ENCODE measurements around the gene COL23A1. TPM values are rescaled to one million over a fixed set of nuclear protein-coding genes. Genes with fewer than 3 reads are reported as not detected.
"Not testable (repeated sequence)": the region's sequence is repeated elsewhere in the genome, so short reads cannot be mapped to it uniquely, and the experiment has no call there.

Gene COL23A1
- total RNA-seq, 1 donor from 2014 or later, result 2.9 TPM

DNA sequence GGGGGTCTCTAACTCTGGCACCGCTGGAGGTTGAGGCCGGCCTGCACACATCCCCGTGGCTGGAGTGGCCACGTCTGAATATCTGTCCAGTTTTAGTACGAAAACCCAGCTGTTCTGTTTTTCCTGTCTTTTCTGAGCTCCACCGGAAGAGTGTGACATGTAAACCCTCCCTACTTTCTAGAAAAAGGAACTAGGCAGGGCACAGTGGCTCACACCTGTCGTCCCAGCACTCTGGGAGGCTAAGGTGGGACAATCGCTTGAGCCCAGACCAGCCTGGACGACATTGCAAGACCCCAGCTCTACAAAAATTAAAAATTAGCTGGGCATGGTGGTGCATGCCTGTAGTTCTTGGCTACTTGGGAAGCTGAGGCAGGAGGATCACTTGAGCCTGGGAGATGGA is 349.4 kb downstream of the COL23A1 start:
- Mint-ChIP-seq H3K4me1 (ENCODE audit: low read depth, unreplicated experiment) (no peaks in the 10 kb centered on the region), H3K9me3 (ENCODE audit: unreplicated experiment) (peaks cover 2% of the 10 kb centered on the region), H3K36me3 (ENCODE audit: unreplicated experiment) (no peaks in the 10 kb centered on the region), H3K4me3 (ENCODE audit: unreplicated experiment) (no peak overlapping the region), H3K27ac (ENCODE audit: unreplicated experiment) (no peak overlapping the region), H3K27me3 (ENCODE audit: unreplicated experiment) (peaks cover 5% of the 10 kb centered on the region)
- TF ChIP-seq, protein P1, sequence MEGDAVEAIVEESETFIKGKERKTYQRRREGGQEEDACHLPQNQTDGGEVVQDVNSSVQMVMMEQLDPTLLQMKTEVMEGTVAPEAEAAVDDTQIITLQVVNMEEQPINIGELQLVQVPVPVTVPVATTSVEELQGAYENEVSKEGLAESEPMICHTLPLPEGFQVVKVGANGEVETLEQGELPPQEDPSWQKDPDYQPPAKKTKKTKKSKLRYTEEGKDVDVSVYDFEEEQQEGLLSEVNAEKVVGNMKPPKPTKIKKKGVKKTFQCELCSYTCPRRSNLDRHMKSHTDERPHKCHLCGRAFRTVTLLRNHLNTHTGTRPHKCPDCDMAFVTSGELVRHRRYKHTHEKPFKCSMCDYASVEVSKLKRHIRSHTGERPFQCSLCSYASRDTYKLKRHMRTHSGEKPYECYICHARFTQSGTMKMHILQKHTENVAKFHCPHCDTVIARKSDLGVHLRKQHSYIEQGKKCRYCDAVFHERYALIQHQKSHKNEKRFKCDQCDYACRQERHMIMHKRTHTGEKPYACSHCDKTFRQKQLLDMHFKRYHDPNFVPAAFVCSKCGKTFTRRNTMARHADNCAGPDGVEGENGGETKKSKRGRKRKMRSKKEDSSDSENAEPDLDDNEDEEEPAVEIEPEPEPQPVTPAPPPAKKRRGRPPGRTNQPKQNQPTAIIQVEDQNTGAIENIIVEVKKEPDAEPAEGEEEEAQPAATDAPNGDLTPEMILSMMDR (IDR thresholded peaks at IDR 0.05; ENCODE audit: partially characterized antibody, unreplicated experiment), result no peak
- DNase-seq, result no peak

DNA sequence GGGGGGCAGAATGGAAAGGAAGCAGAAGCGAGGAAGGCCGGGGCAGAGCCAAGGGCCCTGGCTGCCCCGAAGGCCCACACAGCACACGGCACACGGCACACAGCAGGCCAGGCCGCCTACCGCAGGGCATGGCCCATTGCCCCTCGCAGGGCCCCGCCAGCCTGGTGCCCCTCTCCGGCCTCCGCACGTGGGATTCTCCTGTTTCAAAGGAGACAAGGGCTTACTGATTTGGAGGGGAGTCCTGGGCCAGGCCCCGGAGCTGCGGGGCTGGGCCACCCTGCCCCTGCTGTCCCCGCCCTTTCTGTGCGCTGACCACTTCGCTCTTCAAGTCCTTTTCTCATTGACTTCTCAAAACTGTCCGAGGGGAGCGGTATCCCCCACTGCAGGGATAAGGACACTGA is 349.9 kb downstream of the COL23A1 start:
- TF ChIP-seq, protein P1 (IDR thresholded peaks at IDR 0.05; ENCODE audit: partially characterized antibody, unreplicated experiment), result no peak

DNA sequence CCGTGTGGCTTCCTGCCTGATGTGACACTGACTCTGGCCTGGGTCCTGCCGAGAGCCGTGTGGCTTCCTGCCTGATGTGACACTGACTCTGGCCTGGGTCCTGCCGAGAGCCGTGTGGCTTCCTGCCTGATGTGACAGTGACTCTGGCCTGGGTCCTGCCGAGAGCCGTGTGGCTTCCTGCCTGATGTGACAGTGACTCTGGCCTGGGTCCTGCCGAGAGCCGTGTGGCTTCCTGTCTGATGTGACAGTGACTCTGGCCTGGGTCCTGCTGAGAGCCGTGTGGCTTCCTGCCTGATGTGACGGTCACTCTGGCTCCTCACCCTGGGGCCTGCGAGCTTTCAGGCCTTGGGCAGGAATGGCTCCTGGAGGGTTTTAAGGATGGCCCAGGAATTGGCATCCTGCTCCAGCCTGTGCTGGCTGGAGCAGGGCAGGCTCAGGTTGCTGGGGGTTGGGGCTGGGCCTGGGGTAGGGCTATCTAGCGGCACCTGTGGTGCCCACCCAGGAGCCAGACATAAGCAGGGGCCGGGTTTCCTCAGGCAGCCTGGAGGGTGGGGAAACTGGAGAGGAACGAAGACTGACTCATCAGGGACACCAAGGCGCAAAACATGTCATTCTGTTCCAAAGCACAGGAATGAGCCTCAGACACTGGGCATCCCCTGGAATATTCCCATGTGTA is 350.4 kb downstream of the COL23A1 start:
- not testable (repeated sequence) for H3K36me3 Mint-ChIP-seq (ENCODE audit: unreplicated experiment); H3K4me3 Mint-ChIP-seq (ENCODE audit: unreplicated experiment); H3K4me1 Mint-ChIP-seq (ENCODE audit: low read depth, unreplicated experiment)

More for the DNA sequence above, 349.9 kb downstream of the COL23A1 start:
- Mint-ChIP-seq H3K4me1 (ENCODE audit: low read depth, unreplicated experiment) (no peaks in the 10 kb centered on the region), H3K9me3 (ENCODE audit: unreplicated experiment) (peaks cover 2% of the 10 kb centered on the region), H3K27me3 (ENCODE audit: unreplicated experiment) (peaks cover 6% of the 10 kb centered on the region), H3K27ac (ENCODE audit: unreplicated experiment) (no peak overlapping the region), H3K36me3 (ENCODE audit: unreplicated experiment) (no peaks in the 10 kb centered on the region), H3K4me3 (ENCODE audit: unreplicated experiment) (no peak overlapping the region)
- DNase-seq, result no peak

GRCh38 chr5:178238711-178239592 is 351.2 kb downstream of the COL23A1 start:
- no peak overlapping the region for H3K27ac Mint-ChIP-seq (ENCODE audit: unreplicated experiment)
- no peak for DNase-seq
- TF ChIP-seq, protein P1 (IDR thresholded peaks at IDR 0.05; ENCODE audit: partially characterized antibody, unreplicated experiment), result no peak
- H3K36me3 Mint-ChIP-seq (ENCODE audit: unreplicated experiment), result no peaks in the 10 kb centered on the region
- H3K27me3 Mint-ChIP-seq (ENCODE audit: unreplicated experiment), result peaks cover 6% of the 10 kb centered on the region
- H3K4me1 Mint-ChIP-seq (ENCODE audit: low read depth, unreplicated experiment), result no peaks in the 10 kb centered on the region
- H3K9me3 Mint-ChIP-seq (ENCODE audit: unreplicated experiment), result peaks cover 2% of the 10 kb centered on the region
- no peak overlapping the region for H3K4me3 Mint-ChIP-seq (ENCODE audit: unreplicated experiment)

More for the DNA sequence above, 350.4 kb downstream of the COL23A1 start:
- H3K27me3 Mint-ChIP-seq (ENCODE audit: unreplicated experiment); DNase-seq; H3K27ac Mint-ChIP-seq (ENCODE audit: unreplicated experiment); H3K9me3 Mint-ChIP-seq (ENCODE audit: unreplicated experiment): not testable (repeated sequence)

- H3K4me1 Mint-ChIP-seq (ENCODE audit: low read depth, unreplicated experiment), result peaks cover 1% of the 10 kb centered on the region
- no peak for DNase-seq
- H3K36me3 Mint-ChIP-seq (ENCODE audit: unreplicated experiment), result no peaks in the 10 kb centered on the region
- TF ChIP-seq, protein P1 (IDR thresholded peaks at IDR 0.05; ENCODE audit: partially characterized antibody, unreplicated experiment), result no peak
- H3K4me3 Mint-ChIP-seq (ENCODE audit: unreplicated experiment), result no peak overlapping the region
- H3K9me3 Mint-ChIP-seq (ENCODE audit: unreplicated experiment), result peaks cover 4% of the 10 kb centered on the region
- H3K27me3 Mint-ChIP-seq (ENCODE audit: unreplicated experiment), result peaks cover 6% of the 10 kb centered on the region
- no peak overlapping the region for H3K27ac Mint-ChIP-seq (ENCODE audit: unreplicated experiment)
Observed at GRCh38 chr5:178238313-178238635, 351.9 kb downstream of the COL23A1 start.

All from glutamatergic neuron (in vitro differentiated cells).